NB4 (cell line): Measurements from ENCODE around the gene PPCDC.
"Not testable (repeated sequence)": the region's sequence is repeated elsewhere in the genome, so short reads cannot be mapped to it uniquely, and the experiment has no call there.

Experiments
- POLR2A ChIP-seq: IDR thresholded peaks from 2 replicates; pipeline ENCODE4 v1.6.1; 2011; ENCODE audit warnings: mild to moderate bottlenecking; ENCODE audit not compliant: insufficient read length; ENCODE audit errors: extremely low read depth
- TF ChIP-seq, protein P1 (sequence below): IDR thresholded peaks from one replicate; pipeline ENCODE4 v1.5.1; 2012; ENCODE audit warnings: low read depth, low read length
- TF ChIP-seq, protein P2 (sequence below): IDR thresholded peaks from 2 replicates; pipeline ENCODE4 v1.6.1; 2011; ENCODE audit warnings: low read depth, low read length

DNA sequence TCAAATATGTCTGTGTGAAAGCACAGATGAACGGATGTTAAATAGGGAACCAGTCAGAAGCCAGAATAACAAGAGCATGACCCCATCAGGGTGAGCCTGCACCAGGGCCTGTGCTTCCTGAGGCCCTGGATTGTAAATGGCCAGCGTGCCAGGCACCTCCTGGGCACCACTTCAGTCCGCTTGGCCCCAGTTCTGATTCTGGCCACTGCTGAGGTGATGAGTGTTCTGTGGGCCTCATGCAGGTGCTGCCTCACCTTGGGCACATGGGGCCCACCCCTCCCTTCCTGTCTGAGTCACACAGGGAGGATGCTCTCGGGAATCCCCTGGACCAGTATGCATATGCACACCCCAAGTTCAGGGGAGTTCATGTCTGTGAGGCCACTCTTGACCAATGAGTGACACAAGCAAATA is 54.2 kb downstream of the PPCDC start:
- TF ChIP-seq, protein P1, sequence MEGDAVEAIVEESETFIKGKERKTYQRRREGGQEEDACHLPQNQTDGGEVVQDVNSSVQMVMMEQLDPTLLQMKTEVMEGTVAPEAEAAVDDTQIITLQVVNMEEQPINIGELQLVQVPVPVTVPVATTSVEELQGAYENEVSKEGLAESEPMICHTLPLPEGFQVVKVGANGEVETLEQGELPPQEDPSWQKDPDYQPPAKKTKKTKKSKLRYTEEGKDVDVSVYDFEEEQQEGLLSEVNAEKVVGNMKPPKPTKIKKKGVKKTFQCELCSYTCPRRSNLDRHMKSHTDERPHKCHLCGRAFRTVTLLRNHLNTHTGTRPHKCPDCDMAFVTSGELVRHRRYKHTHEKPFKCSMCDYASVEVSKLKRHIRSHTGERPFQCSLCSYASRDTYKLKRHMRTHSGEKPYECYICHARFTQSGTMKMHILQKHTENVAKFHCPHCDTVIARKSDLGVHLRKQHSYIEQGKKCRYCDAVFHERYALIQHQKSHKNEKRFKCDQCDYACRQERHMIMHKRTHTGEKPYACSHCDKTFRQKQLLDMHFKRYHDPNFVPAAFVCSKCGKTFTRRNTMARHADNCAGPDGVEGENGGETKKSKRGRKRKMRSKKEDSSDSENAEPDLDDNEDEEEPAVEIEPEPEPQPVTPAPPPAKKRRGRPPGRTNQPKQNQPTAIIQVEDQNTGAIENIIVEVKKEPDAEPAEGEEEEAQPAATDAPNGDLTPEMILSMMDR: not testable (repeated sequence)
- not testable (repeated sequence) for TF ChIP-seq POLR2A
- TF ChIP-seq, protein P2, sequence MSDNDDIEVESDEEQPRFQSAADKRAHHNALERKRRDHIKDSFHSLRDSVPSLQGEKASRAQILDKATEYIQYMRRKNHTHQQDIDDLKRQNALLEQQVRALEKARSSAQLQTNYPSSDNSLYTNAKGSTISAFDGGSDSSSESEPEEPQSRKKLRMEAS: not testable (repeated sequence)
